Body of pancreas (tissue), 4 donors: ENCODE results near the gene NLRP1. TPM values are rescaled to one million over a fixed set of nuclear protein-coding genes. Genes with fewer than 3 reads are reported as not detected.

ENCODE experiments used
- ATAC-seq: fragments of 150-250 bp; one replicate; pipeline ENCODE4 v1.9.1; 2016
- DNase-seq, 4 donors: peaks; one replicate each; pipeline ENCODE4 v3.0.0-alpha.2; 2019
- H3K27ac ChIP-seq, 4 donors: fragments of 200-600 bp; sonication (generic); 1 replicate in 3 of 4; 2 replicates in 1 of 4; pipeline versions ENCODE4 v1.5.1 to v1.6.1; 2016 to 2019; ENCODE audit warnings: mild to moderate bottlenecking in 1 of 4, mixed read lengths in 1 of 4, moderate library complexity in 1 of 4
- H3K27me3 ChIP-seq, 2 donors: fragments of 200-600 bp; sonication (generic); one replicate each; pipeline ENCODE4 v1.6.0; 2016; ENCODE audit warnings: mild to moderate bottlenecking in 1 of 2
- H3K36me3 ChIP-seq, 2 donors: fragments of 200-600 bp; sonication (generic); replicated peaks in 1 of 2; 2 replicates each; pipeline ENCODE4 v1.5.1; 2016; ENCODE audit warnings: low read depth in 2 of 2; ENCODE audit not compliant: insufficient read depth in 1 of 2
- H3K4me1 ChIP-seq: fragments of 200-600 bp; sonication (generic); one replicate; pipeline ENCODE4 v1.6.0; 2016
- H3K4me3 ChIP-seq, 2 donors: fragments of 200-600 bp; sonication (generic); 1 replicate in 1 of 2; 2 replicates in 1 of 2; pipeline ENCODE4 v1.5.1; 2016 to 2019
- H3K9me3 ChIP-seq, 3 donors: fragments of 200-600 bp; sonication (generic); 1 replicate in 2 of 3; 2 replicates in 1 of 3; pipeline ENCODE4 v1.5.1; 2016
- CTCF ChIP-seq, 7 experiments: fragments of 450-650 bp in 4 of 7; fragments of 200-600 bp in 3 of 7; sonication (generic) in 3 of 7; IDR thresholded peaks; one replicate each; pipeline ENCODE4 v1.5.1; 2016 to 2019; ENCODE audit warnings: antibody characterized with exemption in 7 of 7
- POLR2A ChIP-seq, 3 donors: fragments of 450-650 bp; IDR thresholded peaks; one replicate each; pipeline ENCODE4 v1.6.1; 2016; ENCODE audit warnings: antibody characterized with exemption in 3 of 3, mild to moderate bottlenecking in 2 of 3
- WGBS, 2 donors: methylation state at CpG; one replicate each; pipeline ENCODE4 v1.1.5; 2017; 5-methylcytosine and 5-hydroxymethylcytosine counted together
- intact Hi-C: fragments of 100-400 bp; cut with DNase I; formaldehyde crosslinking; loops from one replicate; pipeline ENCODE4 v1.15.1; 2023
- total RNA-seq, 2 donors: library from RNA; depleted of rRNA; stranded (reverse); fragments of >200 nt; gene quantifications; one replicate each; pipeline ENCODE4 v1.1.0, GENCODE V29; 2016

NLRP1 gene
- total RNA-seq, 2 donors from 2014 or later = 8.9 to 14.3 TPM

DNA sequence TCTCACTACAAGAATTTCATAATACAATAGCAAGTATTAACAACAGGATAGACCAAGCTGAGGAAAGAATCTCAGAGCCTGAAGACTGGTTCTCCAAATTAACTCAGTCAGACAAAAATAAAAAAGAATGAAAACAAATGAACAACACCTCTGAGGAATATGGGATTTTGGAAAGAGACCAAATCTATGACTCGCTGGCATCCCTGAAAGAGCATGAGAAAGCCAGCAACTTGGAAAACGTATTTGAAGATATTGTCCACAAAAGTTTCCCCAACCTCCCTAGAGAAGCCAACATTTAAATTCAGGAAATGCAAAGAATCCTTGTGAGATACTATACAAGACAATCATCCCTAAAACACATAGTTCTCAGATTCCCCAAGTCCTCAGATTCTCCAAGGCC, 20.9 kb downstream of the NLRP1 start:
- no peaks in the 10 kb centered on the region for H3K9me3 ChIP-seq
- H3K27ac ChIP-seq = no peak overlapping the region
- ATAC-seq (no peak), DNase-seq (no peak)
- H3K36me3 ChIP-seq = no peaks in the 10 kb centered on the region
- WGBS, 2 donors = 57 to 60% methylated on average over 2 of the region's 2 CpGs
- no peak overlapping the region for H3K4me3 ChIP-seq
- TF ChIP-seq POLR2A (IDR thresholded peaks at IDR 0.05) (no peak), CTCF (IDR thresholded peaks at IDR 0.05) (no peak)
- intact Hi-C loops = no loop called here
- H3K27me3 ChIP-seq = no peaks in the 10 kb centered on the region
- H3K4me1 ChIP-seq = no peaks in the 10 kb centered on the region

DNA sequence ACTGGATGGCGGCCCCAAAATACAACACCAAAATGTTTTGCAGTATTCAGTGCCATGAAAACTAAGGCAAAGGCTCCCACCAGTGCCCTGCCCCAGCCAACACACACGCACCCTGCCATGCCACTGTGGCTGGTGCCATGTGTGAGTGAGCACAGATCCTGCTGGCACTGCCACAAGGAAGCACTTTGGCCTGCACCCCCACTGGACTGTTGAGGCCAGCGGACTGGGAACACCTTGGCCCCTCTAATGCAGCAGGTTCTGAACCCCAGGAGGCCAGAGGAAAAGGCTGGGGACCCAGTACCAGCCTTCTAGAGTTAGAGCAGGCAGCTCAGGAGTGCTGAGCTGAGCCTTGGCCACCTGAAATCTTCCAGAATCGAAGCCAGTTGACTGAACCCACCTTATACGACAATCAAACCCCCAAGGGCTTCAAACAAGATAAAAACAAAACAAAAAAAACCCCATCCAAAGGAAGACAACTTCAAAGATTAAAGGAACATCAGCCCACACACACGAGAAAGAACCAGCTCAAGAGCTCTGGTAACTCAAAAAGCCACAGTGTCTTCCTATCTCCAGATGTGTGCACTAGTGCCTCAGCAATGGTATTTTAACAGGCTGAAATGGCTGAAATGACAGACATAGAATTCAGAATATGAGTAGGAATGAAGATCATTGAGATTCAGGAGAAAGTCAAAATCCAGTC, 21.5 kb downstream of the NLRP1 start:
- DNase-seq = no peak
- 57 to 61% methylated on average over 4 to 6 of the region's 6 CpGs for WGBS, 2 donors
- Histone ChIP-seq H3K4me1 (no peaks in the 10 kb centered on the region), H3K27me3 (no peaks in the 10 kb centered on the region), H3K36me3 (no peaks in the 10 kb centered on the region), H3K9me3 (no peaks in the 10 kb centered on the region), H3K4me3 (no peak overlapping the region), H3K27ac (no peak overlapping the region)
- TF ChIP-seq POLR2A (IDR thresholded peaks at IDR 0.05) = no peak
- TF ChIP-seq CTCF (IDR thresholded peaks at IDR 0.05) = no peak
- no peak for ATAC-seq
- intact Hi-C loops = no loop called here

GRCh38 chr17:5561736-5562571, 22.4 kb downstream of the NLRP1 start:
- H3K36me3 ChIP-seq = no peaks in the 10 kb centered on the region
- no peaks in the 10 kb centered on the region for H3K9me3 ChIP-seq
- no peak overlapping the region for H3K27ac ChIP-seq
- H3K4me1 ChIP-seq = no peaks in the 10 kb centered on the region
- DNase-seq (no peak), ATAC-seq (no peak)
- TF ChIP-seq POLR2A (IDR thresholded peaks at IDR 0.05) = no peak
- TF ChIP-seq CTCF (IDR thresholded peaks at IDR 0.05) = no peak
- intact Hi-C loops = no loop called here
- no peak overlapping the region for H3K4me3 ChIP-seq
- H3K27me3 ChIP-seq = peaks cover 0 to 3% of the 10 kb centered on the region in 2 donors
- 80 to 81% methylated on average over 12 to 14 of the region's 14 CpGs for WGBS, 2 donors

DNA sequence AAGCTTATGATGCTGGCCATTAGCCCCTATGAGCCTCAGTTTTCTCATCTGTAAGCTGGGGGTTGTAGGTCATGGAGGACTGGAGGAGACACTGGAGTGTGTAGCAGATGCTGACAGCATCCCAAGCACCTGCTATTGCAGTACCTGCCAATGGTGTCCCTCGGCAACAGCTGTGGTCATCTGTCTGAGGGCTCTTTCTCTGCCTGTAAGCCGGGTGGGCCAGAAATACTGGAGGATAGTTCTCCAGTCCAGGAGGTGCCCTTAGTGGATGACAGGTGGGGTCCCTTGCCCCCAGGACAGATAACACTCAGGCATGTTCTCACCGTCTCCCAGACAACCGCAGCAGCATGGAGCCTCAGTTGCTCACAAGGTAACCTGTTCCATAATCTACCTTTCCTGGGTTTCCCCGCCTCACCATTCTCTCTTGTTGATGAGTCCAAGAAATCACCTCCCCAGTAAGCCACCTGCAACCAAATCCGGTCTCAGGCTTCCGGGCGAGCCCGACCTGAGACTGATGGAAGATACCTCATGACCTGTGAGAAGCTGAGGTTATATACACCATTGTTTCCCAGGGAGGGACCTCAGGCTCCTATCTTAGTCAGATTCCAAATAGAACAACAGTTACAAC, 23.8 kb downstream of the NLRP1 start:
- TF ChIP-seq POLR2A (IDR thresholded peaks at IDR 0.05) = no peak
- TF ChIP-seq CTCF (IDR thresholded peaks at IDR 0.05) = no peak
- H3K4me1 ChIP-seq = no peaks in the 10 kb centered on the region
- WGBS, 2 donors = 65 to 74% methylated on average over 7 to 9 of the region's 9 CpGs
- ATAC-seq (no peak), DNase-seq (no peak)
- no peaks in the 10 kb centered on the region for H3K36me3 ChIP-seq
- intact Hi-C loops = no loop called here
- H3K4me3 ChIP-seq = no peak overlapping the region
- H3K27me3 ChIP-seq = peaks cover 0 to 4% of the 10 kb centered on the region in 2 donors
- no peaks in the 10 kb centered on the region for H3K9me3 ChIP-seq
- H3K27ac ChIP-seq = no peak overlapping the region
